K562 (cell line): ENCODE results near the gene KLKB1. TPM values are rescaled to one million over a fixed set of nuclear protein-coding genes. Genes with fewer than 3 reads are reported as not detected.
A peak's percentile ranks its signal among the peaks of the same experiment; 100 is the strongest.

Source experiments
- ATAC-seq: fragments of 200-7000 bp; cut with Tn5 transposase; 3 replicates; pipeline ENCODE4 v1.9.1; 2020; ENCODE audit warnings: moderate library complexity
- BruUV-seq: library from RNA; stranded (reverse); fragments of 400-500 nt; replicated peaks from 2 replicates; lab custom pipeline; 2021; lab: Mats Ljungman, UMichigan
- CTCF ChIA-PET: fragments of 300-600 bp; formaldehyde crosslinking; extraction: SDS; loops from one replicate; lab custom pipeline; 2021; ENCODE audit warnings: low intra/inter-chr PET ratio; lab: Yijun Ruan, JAX
- POLR2A ChIA-PET: fragments of 300-600, 350-650 bp; sonication (Branson Sonifier 250); formaldehyde crosslinking; extraction: SDS; loops from one replicate; lab custom pipeline; 2021; ENCODE audit warnings: antibody characterized with exemption, inconsistent platforms; lab: Yijun Ruan, JAX
- DNase-seq, 4 experiments: peaks; one replicate each; pipeline versions ENCODE4 v3.0.0 to v3.0.0-alpha.2; 2011 to 2018; ENCODE audit warnings: low spot score in 3 of 4, mixed read lengths in 3 of 4; ENCODE audit errors: extremely low read depth in 1 of 4
- FAIRE-seq: peaks from 2 replicates; lab custom pipeline; 2011; peaks lifted over from hg19 to GRCh38; lab: Jason Lieb, UNC
- H2AFZ ChIP-seq: 2 replicates; pipeline ENCODE4 v1.6.0; 2011; ENCODE audit warnings: low read depth, low read length, control low read depth, inconsistent platforms
- H3K27ac ChIP-seq: fragments of 200-600 bp; 3 replicates; pipeline ENCODE4 v1.8.0; 2011; ENCODE audit warnings: low read depth, mild to moderate bottlenecking, control low read depth, inconsistent platforms, low read length, moderate library complexity, mixed read lengths; ENCODE audit errors: extremely low read depth
- H3K27me3 ChIP-seq, 2 experiments: fragments of 300-600 bp in 1 of 2; 2 replicates in 1 of 2; 3 replicates in 1 of 2; pipeline versions ENCODE4 v1.6.0 to v1.8.0; 2011; ENCODE audit warnings: inconsistent platforms in 2 of 2, low read length in 2 of 2, mild to moderate bottlenecking in 1 of 2, mixed read lengths in 1 of 2, moderate library complexity in 1 of 2; ENCODE audit not compliant: control insufficient read depth in 2 of 2, insufficient read depth in 2 of 2
- H3K36me3 ChIP-seq: fragments of 300-600 bp; 3 replicates; pipeline ENCODE4 v1.8.0; 2011; ENCODE audit warnings: mild to moderate bottlenecking, low read length, inconsistent platforms; ENCODE audit not compliant: control insufficient read depth, insufficient read depth
- H3K4me1 ChIP-seq, 2 experiments: fragments of 200-600 bp in 1 of 2; replicated peaks in 1 of 2; 2 replicates in 1 of 2; 3 replicates in 1 of 2; pipeline versions ENCODE4 v1.5.1 to v1.8.0; 2011; ENCODE audit warnings: inconsistent platforms in 2 of 2, low read length in 2 of 2, mild to moderate bottlenecking in 1 of 2, mixed read lengths in 1 of 2, moderate library complexity in 1 of 2; ENCODE audit not compliant: control insufficient read depth in 2 of 2, insufficient read depth in 2 of 2
- H3K4me2 ChIP-seq: 2 replicates; pipeline ENCODE4 v1.6.1; 2011; ENCODE audit warnings: low read length, control low read depth, inconsistent platforms, mixed read lengths; ENCODE audit not compliant: insufficient read depth
- H3K4me3 ChIP-seq: fragments of 200-600 bp; sonication (generic), shearing (Covaris generic); 2 replicates; pipeline ENCODE4 v1.5.1; 2016; ENCODE audit warnings: control low read depth, inconsistent platforms
- H3K79me2 ChIP-seq: fragments of 200-600 bp; 3 replicates; pipeline ENCODE4 v1.8.0; 2011; ENCODE audit warnings: low read length, inconsistent platforms; ENCODE audit not compliant: control insufficient read depth, insufficient read depth
- H3K9ac ChIP-seq, 2 experiments: 2 replicates each; pipeline versions ENCODE4 v1.6.0 to v1.6.1; 2011; ENCODE audit warnings: low read depth in 2 of 2, low read length in 2 of 2, control low read depth in 1 of 2, inconsistent platforms in 1 of 2, mild to moderate bottlenecking in 1 of 2, mixed read lengths in 1 of 2; ENCODE audit not compliant: insufficient read depth in 1 of 2
- H3K9me1 ChIP-seq: one replicate; pipeline ENCODE4 v1.6.0; 2011; ENCODE audit warnings: inconsistent platforms, mild to moderate bottlenecking, low read length, moderate library complexity; ENCODE audit not compliant: control insufficient read depth, insufficient read depth
- H3K9me3 ChIP-seq: replicated peaks from 2 replicates; pipeline ENCODE4 v1.5.1; 2011; ENCODE audit warnings: low read depth, low read length, inconsistent platforms; ENCODE audit not compliant: control insufficient read depth, insufficient read depth
- H4K20me1 ChIP-seq: replicated peaks from 2 replicates; pipeline ENCODE4 v1.6.1; 2011; ENCODE audit warnings: low read length, inconsistent platforms, mixed read lengths; ENCODE audit not compliant: control insufficient read depth, insufficient read depth
- ATF1 ChIP-seq, 2 experiments: fragments of 450-650 bp in 1 of 2; IDR thresholded peaks; 2 replicates each; pipeline ENCODE4 v1.6.1; 2016; ENCODE audit warnings: missing compliant biosample characterization in 1 of 2, missing genetic modification characterization in 1 of 2
- CREB1 ChIP-seq, 2 experiments: sonication (generic) in 1 of 2; formaldehyde crosslinking in 1 of 2; IDR thresholded peaks; 2 replicates each; pipeline versions ENCODE4 v1.6.1 to v1.8.0; 2012 to 2022; ENCODE audit warnings: inconsistent platforms in 1 of 2, mild to moderate bottlenecking in 1 of 2, missing genetic modification reagents in 1 of 2, moderate library complexity in 1 of 2
- CREM ChIP-seq: IDR thresholded peaks from 2 replicates; pipeline ENCODE4 v1.6.1; 2014; ENCODE audit warnings: antibody characterized with exemption, low read depth
- FOXK1 ChIP-seq: sonication (generic); formaldehyde crosslinking; IDR thresholded peaks from 2 replicates; pipeline ENCODE4 v1.8.0; 2022; ENCODE audit warnings: missing genetic modification reagents, mild to moderate bottlenecking, borderline replicate concordance
- FOXP1 ChIP-seq: sonication (generic); formaldehyde crosslinking; IDR thresholded peaks from 2 replicates; pipeline ENCODE4 v1.8.0; 2022; ENCODE audit warnings: mild to moderate bottlenecking, missing genetic modification reagents
- HDAC1 ChIP-seq, 2 experiments: fragments of 450-650 bp; IDR thresholded peaks; 2 replicates each; pipeline ENCODE4 v1.6.1; 2016 to 2017; ENCODE audit warnings: inconsistent platforms in 1 of 2, mild to moderate bottlenecking in 1 of 2, moderate library complexity in 1 of 2
- HNRNPLL ChIP-seq: fragments of 200-400 bp; formaldehyde crosslinking; IDR thresholded peaks from 2 replicates; pipeline ENCODE4 v1.6.1; 2017; ENCODE audit warnings: low read length, low read depth, mild to moderate bottlenecking; ENCODE audit not compliant: poor library complexity, severe bottlenecking
- MNT ChIP-seq, 2 experiments: fragments of 450-650 bp; conservative IDR thresholded peaks; 2 replicates each; pipeline ENCODE4 v1.6.1; 2017; ENCODE audit warnings: mild to moderate bottlenecking in 2 of 2, moderate library complexity in 2 of 2
- POU5F1 ChIP-seq: fragments of 150-350 bp; IDR thresholded peaks from 2 replicates; pipeline ENCODE4 v1.6.1; 2014; ENCODE audit warnings: borderline replicate concordance, low read length, low read depth, mild to moderate bottlenecking; ENCODE audit not compliant: partially characterized antibody
- RBM17 ChIP-seq: fragments of 200-400 bp; formaldehyde crosslinking; IDR thresholded peaks from 2 replicates; pipeline ENCODE4 v1.6.1; 2017; ENCODE audit warnings: low read depth, mild to moderate bottlenecking, low read length, borderline replicate concordance
- TBL1XR1 ChIP-seq, 2 experiments: IDR thresholded peaks; 2 replicates each; pipeline ENCODE4 v1.6.1; 2012; ENCODE audit warnings: improper control_type of control experiment in 2 of 2, low read length in 2 of 2, mild to moderate bottlenecking in 1 of 2
- TFAP4 ChIP-seq: sonication (generic); formaldehyde crosslinking; IDR thresholded peaks from 2 replicates; pipeline ENCODE4 v1.8.0; 2022; ENCODE audit warnings: missing genetic modification reagents, mild to moderate bottlenecking, moderate library complexity, borderline replicate concordance
- ZBTB7A ChIP-seq: IDR thresholded peaks from 2 replicates; pipeline ENCODE4 v1.6.1; 2011; ENCODE audit warnings: low read depth, mild to moderate bottlenecking, low read length, moderate library complexity, borderline replicate concordance; ENCODE audit not compliant: control insufficient read depth
- ZNF217 ChIP-seq: sonication (generic); formaldehyde crosslinking; IDR thresholded peaks from 2 replicates; pipeline ENCODE4 v1.8.0; 2022; ENCODE audit warnings: mild to moderate bottlenecking, missing genetic modification reagents
- ZNF316 ChIP-seq: fragments of 450-650 bp; IDR thresholded peaks from 2 replicates; pipeline ENCODE4 v1.6.1; 2016
- ZNF639 ChIP-seq, 2 experiments: fragments of 200-800 bp in 1 of 2; sonication (Bioruptor generic) in 1 of 2; sonication (generic) in 1 of 2; formaldehyde crosslinking in 1 of 2; IDR thresholded peaks in 1 of 2; conservative IDR thresholded peaks in 1 of 2; 2 replicates each; pipeline versions ENCODE4 v1.5.0 to v1.6.1; 2016 to 2020; ENCODE audit warnings: missing compliant biosample characterization in 1 of 2, missing genetic modification characterization in 1 of 2, missing genetic modification reagents in 1 of 2
- WGBS: fragments of 100-300 bp; shearing (Covaris generic); methylation state at CpG from one replicate; pipeline ENCODE4 v1.1.6; 2016; ENCODE audit warnings: low coverage, mixed read lengths; ENCODE audit not compliant: insufficient coverage; ENCODE audit errors: missing lambda C conversion rate; 5-methylcytosine and 5-hydroxymethylcytosine counted together
- in situ Hi-C: fragments of 300-500 bp; cut with MboI; formaldehyde crosslinking; loops from 4 replicates; pipeline ENCODE4 v1.15.0; 2018; ENCODE audit warnings: inconsistent platforms, mixed read lengths
- intact Hi-C: fragments of 100-400 bp; cut with micrococcal nuclease; formaldehyde crosslinking; loops from 2 replicates; pipeline ENCODE4 v1.14.2; 2022
- polyA plus RNA-seq, 8 experiments: library from polyadenylated mRNA; depleted of rRNA in 4 of 8; stranded (reverse) in 5 of 8; unstranded in 3 of 8; fragments of >200 nt; fragmentation: Nextera tagmentation in 2 of 8; fragmentation: Illumina TruSeq in 1 of 8; extraction: Ambion mirVana in 2 of 8; extraction: Trizol in 1 of 8; gene quantifications; 2 replicates each; pipeline versions ENCODE4 v1.2.1 to v1.2.3, GENCODE V29; 2011 to 2014; ENCODE audit warnings: inconsistent platforms in 1 of 8, missing spikeins in 1 of 8
- total RNA-seq, 7 experiments: library from RNA; depleted of rRNA in 6 of 7; stranded (reverse); fragments of >200 nt in 6 of 7; fragmentation: Illumina TruSeq in 2 of 7; extraction: Trizol in 2 of 7; gene quantifications; 2 replicates each; pipeline versions ENCODE4 v1.2.1 to v1.2.3, GENCODE V29; 2011 to 2021; ENCODE audit warnings: low replicate concordance in 1 of 7

Gene KLKB1
- total and polyA plus RNA-seq, 9 of the 15 experiments (the other 6 are each of a cell fraction or from before 2014, with no cell fraction given): 0.27 TPM; not detected in 8

GRCh38 chr4:186204103-186204559 lies 23.2 kb upstream of the KLKB1 start:
- Histone ChIP-seq H3K4me3 (no peak overlapping the region), H2AFZ (peak overlapping the region; percentile 83), H3K4me1 (peaks cover 0 to 7% of the 10 kb centered on the region in 2 experiments; a peak in 3 of 5 replicates), H3K9me3 (no peaks in the 10 kb centered on the region), H3K9me1 (no peaks in the 10 kb centered on the region), H3K27ac (peak overlapping the region; percentile 68; the same call in 2 of the 3 replicates), H3K79me2 (no peaks in the 10 kb centered on the region), H3K9ac (peak overlapping the region in 1 of 2 experiments; percentile 10; a peak in 1 of 4 replicates), H3K27me3 (no peaks in the 10 kb centered on the region), H3K36me3 (no peaks in the 10 kb centered on the region), H3K4me2 (peak overlapping the region; percentile 48), H4K20me1 (no peaks in the 10 kb centered on the region)
- peak; percentile 41 to 73 (median 42) for DNase-seq
- FAIRE-seq: peak; percentile 81
- CTCF ChIA-PET: interaction anchor here (0.6 kb wide), 1 partner anchor 94 kb away, joined by 3 read pairs; no protein-coding TSS in a partner anchor
- peak; percentile 84 for ATAC-seq
- in situ Hi-C loops (no loop called here), intact Hi-C loops (no loop called here)
- 47% methylated on average over 34 of the region's 45 CpGs for WGBS
- no TSS peak for BruUV-seq
- POLR2A ChIA-PET: interaction anchor here (0.6 to 1.2 kb wide), 3 partner anchors 13 to 1671 kb away, joined by 3 read pairs; partner anchors contain the start of gene CYP4V2
- no peak for TF ChIP-seq HDAC1 (IDR thresholded peaks at IDR 0.05)
- no peak for TF ChIP-seq ATF1 (CRISPR knock-in tag; IDR thresholded peaks at IDR 0.05)
- peak; percentile 74 for TF ChIP-seq ATF1 (tag; IDR thresholded peaks at IDR 0.05)
- TF ChIP-seq RBM17: no peak
- TF ChIP-seq ZNF639 (CRISPR knock-in tag; conservative IDR thresholded peaks at IDR 0.05 in 1 of 2, IDR thresholded peaks at IDR 0.05 in 1 of 2): no peak
- no peak for TF ChIP-seq ZBTB7A
- TF ChIP-seq ZNF217 (CRISPR knock-in tag): no peak
- TF ChIP-seq CREM: peak; percentile 89
- TF ChIP-seq MNT (conservative IDR thresholded peaks at IDR 0.05): no peak
- TF ChIP-seq HNRNPLL: peak; percentile 99
- peak; percentile 56; the same call in 1 of the 2 replicates for TF ChIP-seq TFAP4
- no peak for TF ChIP-seq POU5F1
- no peak for TF ChIP-seq ZNF316
- no peak for TF ChIP-seq FOXP1
- TF ChIP-seq CREB1 (IDR thresholded peaks at IDR 0.05): peak; percentile 99
- TF ChIP-seq CREB1 (CRISPR knock-in tag; IDR thresholded peaks at IDR 0.05): peak; percentile 65; the same call in 1 of the 2 replicates
- peak in 1 of 2 experiments; percentile 66; a peak in 1 of 4 replicates for TF ChIP-seq TBL1XR1 (IDR thresholded peaks at IDR 0.05; ENCODE audit: low read length in 2 of 2)
- TF ChIP-seq FOXK1 (CRISPR knock-in tag): no peak
